ENCODE measurements around the gene WDR48.

DNA sequence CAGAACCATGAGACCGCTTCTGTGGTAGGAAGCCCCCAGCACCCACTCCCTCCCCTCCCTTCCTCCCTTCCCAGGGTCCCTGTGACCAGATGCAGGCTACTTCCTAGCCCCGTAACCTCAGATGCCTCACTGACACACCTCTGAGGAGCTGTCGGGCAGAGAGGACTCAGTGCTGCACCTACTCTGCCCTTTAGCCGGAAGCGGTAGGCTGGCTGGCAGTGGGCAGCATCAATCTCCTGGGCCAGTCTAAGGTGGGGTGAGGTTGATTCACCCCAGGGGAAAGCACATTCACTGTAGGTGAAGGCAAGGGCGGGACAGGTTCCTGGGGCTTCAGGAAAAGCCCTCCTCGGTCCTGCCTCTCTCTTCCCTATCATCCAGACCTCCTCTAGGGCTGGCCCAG lies 82.5 kb downstream of the WDR48 start:
- no peak for TF ChIP-seq CTCF (IDR thresholded peaks at IDR 0.05; ENCODE audit: low read length)
- no peak for TF ChIP-seq EZH2 (IDR thresholded peaks at IDR 0.05; ENCODE audit: borderline replicate concordance, low read length)

Measured in OCI-LY1 (cell line).